ENCODE results near the gene PIP5K1B. TPM values are rescaled to one million over a fixed set of nuclear protein-coding genes. Genes with fewer than 3 reads are reported as not detected.

Gene PIP5K1B
- total RNA-seq, 1 experiment from 2014 or later, result 10.3 TPM

GRCh38 chr9:68997666-68998065, 292.6 kb downstream of the PIP5K1B start:
- Mint-ChIP-seq H3K27ac (ENCODE audit: unreplicated experiment) (no peak overlapping the region), H3K27me3 (ENCODE audit: insufficient read depth, unreplicated experiment) (no peaks in the 10 kb centered on the region), H3K4me1 (ENCODE audit: low read depth, unreplicated experiment) (no peaks in the 10 kb centered on the region), H3K9me3 (ENCODE audit: unreplicated experiment) (no peaks in the 10 kb centered on the region), H3K36me3 (ENCODE audit: insufficient read depth, unreplicated experiment) (no peaks in the 10 kb centered on the region), H3K4me3 (ENCODE audit: unreplicated experiment) (no peak overlapping the region)
- CTCF ChIA-PET, result no interaction called here
- no peaks in the 10 kb centered on the region for H3K9me3 ChIP-seq
- BruUV-seq (replicated peaks), result no TSS peak
- H3K36me3 ChIP-seq (ENCODE audit: control insufficient read depth, insufficient read depth, low read length), result no peaks in the 10 kb centered on the region
- H3K4me3 ChIP-seq (ENCODE audit: low read depth, low read length), result no peak overlapping the region
- H3K27me3 ChIP-seq (replicated peaks; ENCODE audit: control insufficient read depth, insufficient read depth, low read length), result no peaks in the 10 kb centered on the region
- H3K4me1 ChIP-seq, result no peaks in the 10 kb centered on the region
- no peak for DNase-seq
- POLR2A ChIA-PET, result no interaction called here
- no peak for TF ChIP-seq CTCF (IDR thresholded peaks at IDR 0.05; ENCODE audit: insufficient read depth in 1 of 2, low read depth in 1 of 2, low read length in 1 of 2, severe bottlenecking in 1 of 2, unreplicated experiment in 1 of 2)
- intact Hi-C loops (cut with micrococcal nuclease; ENCODE audit: unreplicated experiment), result loop anchor here (2.0 to 10.0 kb wide), 2 partner anchors 303 to 413 kb away; no protein-coding TSS in a partner anchor

- Histone ChIP-seq H3K27me3 (replicated peaks; ENCODE audit: control insufficient read depth, insufficient read depth, low read length) (no peaks in the 10 kb centered on the region), H3K36me3 (ENCODE audit: control insufficient read depth, insufficient read depth, low read length) (no peaks in the 10 kb centered on the region), H3K4me3 (ENCODE audit: low read depth, low read length) (no peak overlapping the region), H3K9me3 (no peaks in the 10 kb centered on the region), H3K4me1 (no peaks in the 10 kb centered on the region)
- intact Hi-C loops (cut with micrococcal nuclease; ENCODE audit: unreplicated experiment), result loop anchor here (2.0 to 10.0 kb wide), 2 partner anchors 304 to 414 kb away; no protein-coding TSS in a partner anchor
- Mint-ChIP-seq H3K27me3 (ENCODE audit: insufficient read depth, unreplicated experiment) (no peaks in the 10 kb centered on the region), H3K9me3 (ENCODE audit: unreplicated experiment) (no peaks in the 10 kb centered on the region), H3K4me1 (ENCODE audit: low read depth, unreplicated experiment) (no peaks in the 10 kb centered on the region), H3K4me3 (ENCODE audit: unreplicated experiment) (no peak overlapping the region), H3K27ac (ENCODE audit: unreplicated experiment) (no peak overlapping the region), H3K36me3 (ENCODE audit: insufficient read depth, unreplicated experiment) (no peaks in the 10 kb centered on the region)
- POLR2A ChIA-PET, result no interaction called here
- CTCF ChIA-PET, result no interaction called here
- no peak for DNase-seq
- BruUV-seq (replicated peaks), result no TSS peak
- TF ChIP-seq CTCF (IDR thresholded peaks at IDR 0.05; ENCODE audit: insufficient read depth in 1 of 2, low read depth in 1 of 2, low read length in 1 of 2, severe bottlenecking in 1 of 2, unreplicated experiment in 1 of 2), result no peak
Measured at GRCh38 chr9:68998385-68998784, 293.3 kb downstream of the PIP5K1B start.

- ChIA-PET CTCF (no interaction called here), POLR2A (no interaction called here)
- no TSS peak for BruUV-seq (replicated peaks)
- Histone ChIP-seq H3K27me3 (replicated peaks; ENCODE audit: control insufficient read depth, insufficient read depth, low read length) (no peaks in the 10 kb centered on the region), H3K36me3 (ENCODE audit: control insufficient read depth, insufficient read depth, low read length) (no peaks in the 10 kb centered on the region), H3K9me3 (no peaks in the 10 kb centered on the region), H3K4me3 (ENCODE audit: low read depth, low read length) (no peak overlapping the region), H3K4me1 (no peaks in the 10 kb centered on the region)
- Mint-ChIP-seq H3K4me1 (ENCODE audit: low read depth, unreplicated experiment) (no peaks in the 10 kb centered on the region), H3K27ac (ENCODE audit: unreplicated experiment) (no peak overlapping the region), H3K4me3 (ENCODE audit: unreplicated experiment) (no peak overlapping the region), H3K36me3 (ENCODE audit: insufficient read depth, unreplicated experiment) (no peaks in the 10 kb centered on the region), H3K9me3 (ENCODE audit: unreplicated experiment) (no peaks in the 10 kb centered on the region), H3K27me3 (ENCODE audit: insufficient read depth, unreplicated experiment) (no peaks in the 10 kb centered on the region)
- no peak for TF ChIP-seq CTCF (IDR thresholded peaks at IDR 0.05; ENCODE audit: insufficient read depth in 1 of 2, low read depth in 1 of 2, low read length in 1 of 2, severe bottlenecking in 1 of 2, unreplicated experiment in 1 of 2)
- DNase-seq, result no peak
- intact Hi-C loops (cut with micrococcal nuclease; ENCODE audit: unreplicated experiment), result loop anchor here (2.0 to 10.0 kb wide), 2 partner anchors 304 to 414 kb away; no protein-coding TSS in a partner anchor
Measured at GRCh38 chr9:68998812-68999211, 293.8 kb downstream of the PIP5K1B start.

All from Caco-2 (cell line).